GM12878 (cell line): ENCODE measurements around the gene PGR. TPM values are rescaled to one million over a fixed set of nuclear protein-coding genes. Genes with fewer than 3 reads are reported as not detected.

Experiments used
- ATAC-seq: fragments of 200-7000 bp; cut with Tn5 transposase; 3 replicates; pipeline ENCODE4 v1.9.1; 2020; ENCODE audit warnings: mild to moderate bottlenecking, moderate library complexity
- BruUV-seq: library from RNA; stranded (reverse); fragments of 400-500 nt; replicated peaks from 2 replicates; lab custom pipeline; 2021; lab: Mats Ljungman, UMichigan
- CTCF ChIA-PET: fragments of 300-600 bp; sonication (Branson Sonifier 250); formaldehyde crosslinking; extraction: SDS; loops from one replicate; lab custom pipeline; 2021; ENCODE audit warnings: inconsistent platforms; lab: Yijun Ruan, JAX
- POLR2A ChIA-PET: fragments of 350-600 bp; formaldehyde crosslinking; extraction: SDS; loops from one replicate; lab custom pipeline; 2021; ENCODE audit warnings: inconsistent platforms; lab: Charles Lee
- RAD21 ChIA-PET: fragments of 300-600 bp; sonication (Branson Sonifier 250); formaldehyde crosslinking; loops from one replicate; lab custom pipeline; 2023; ENCODE audit warnings: antibody characterized with exemption; ENCODE audit not compliant: unreplicated experiment; lab: Charles Lee
- SMC1A ChIA-PET: fragments of 300-600 bp; sonication (Branson Sonifier 250); formaldehyde crosslinking; loops from one replicate; lab custom pipeline; 2023; ENCODE audit not compliant: unreplicated experiment, uncharacterized antibody; lab: Charles Lee
- DNase-seq: peaks from one replicate; pipeline ENCODE4 v3.0.0-alpha.2; 2011; ENCODE audit warnings: low read depth, low spot score
- FAIRE-seq: peaks from 3 replicates; lab custom pipeline; 2011; peaks lifted over from hg19 to GRCh38; lab: Jason Lieb, UNC
- H2AFZ ChIP-seq: 2 replicates; pipeline ENCODE4 v1.6.0; 2011; ENCODE audit warnings: low read depth, low read length, control low read depth; ENCODE audit not compliant: control insufficient read depth
- H3K27ac ChIP-seq: 2 replicates; pipeline ENCODE4 v1.5.1; 2011; ENCODE audit warnings: control low read depth; ENCODE audit not compliant: control insufficient read depth, insufficient read depth
- H3K27me3 ChIP-seq, 2 experiments: replicated peaks in 1 of 2; 2 replicates each; pipeline versions ENCODE4 v1.6.0 to v1.6.1; 2011; ENCODE audit warnings: low read length in 1 of 2; ENCODE audit not compliant: control insufficient read depth in 2 of 2, insufficient read depth in 2 of 2
- H3K36me3 ChIP-seq, 2 experiments: 2 replicates each; pipeline ENCODE4 v1.5.1; 2011; ENCODE audit warnings: low read length in 1 of 2; ENCODE audit not compliant: control insufficient read depth in 2 of 2, insufficient read depth in 2 of 2
- H3K4me1 ChIP-seq: 2 replicates; pipeline ENCODE4 v1.6.1; 2011; ENCODE audit warnings: mild to moderate bottlenecking, low read length, moderate library complexity, mixed read lengths; ENCODE audit not compliant: control insufficient read depth, insufficient read depth
- H3K4me2 ChIP-seq: 2 replicates; pipeline ENCODE4 v1.6.0; 2011; ENCODE audit warnings: control low read depth; ENCODE audit not compliant: control insufficient read depth, insufficient read depth
- H3K4me3 ChIP-seq: fragments of 200-600 bp; sonication (generic); 2 replicates; pipeline ENCODE4 v1.5.1; 2016
- H3K79me2 ChIP-seq: 2 replicates; pipeline ENCODE4 v1.6.0; 2011; ENCODE audit warnings: low read length; ENCODE audit not compliant: control insufficient read depth, insufficient read depth
- H3K9ac ChIP-seq: 2 replicates; pipeline ENCODE4 v1.8.0; 2011; ENCODE audit warnings: low read length, control low read depth, mixed read lengths; ENCODE audit not compliant: control insufficient read depth, insufficient read depth
- H3K9me3 ChIP-seq: replicated peaks from 3 replicates; pipeline ENCODE4 v1.5.1; 2011; ENCODE audit warnings: mild to moderate bottlenecking, low read length; ENCODE audit not compliant: control insufficient read depth, insufficient read depth
- H4K20me1 ChIP-seq: 2 replicates; pipeline ENCODE4 v1.6.0; 2011; ENCODE audit not compliant: control insufficient read depth, insufficient read depth
- BACH1 ChIP-seq: fragments of 450-650 bp; IDR thresholded peaks from 2 replicates; pipeline ENCODE4 v1.6.1; 2017; ENCODE audit warnings: mild to moderate bottlenecking, borderline replicate concordance
- GABPA ChIP-seq: IDR thresholded peaks from 2 replicates; pipeline ENCODE4 v1.6.1; 2014; ENCODE audit warnings: antibody characterized with exemption, low read depth, mild to moderate bottlenecking, inconsistent platforms
- JUND ChIP-seq: IDR thresholded peaks from 2 replicates; pipeline ENCODE4 v1.6.1; 2012; ENCODE audit warnings: low read depth, mild to moderate bottlenecking, low read length, improper control_type of control experiment, moderate library complexity
- MTA3 ChIP-seq: IDR thresholded peaks from 2 replicates; pipeline ENCODE4 v1.6.1; 2012; ENCODE audit warnings: low read length, inconsistent platforms, borderline replicate concordance
- PML ChIP-seq: IDR thresholded peaks from 2 replicates; pipeline ENCODE4 v1.6.1; 2012; ENCODE audit warnings: low read length, inconsistent platforms
- RCOR1 ChIP-seq: conservative IDR thresholded peaks from 2 replicates; pipeline ENCODE4 v1.6.1; 2012; ENCODE audit warnings: low read depth, low read length, improper control_type of control experiment
- SMARCA5 ChIP-seq: fragments of 450-650 bp; IDR thresholded peaks from 2 replicates; pipeline ENCODE4 v1.6.1; 2017; ENCODE audit warnings: mild to moderate bottlenecking
- STAT1 ChIP-seq: fragments of 450-650 bp; conservative IDR thresholded peaks from 2 replicates; pipeline ENCODE4 v1.6.1; 2014; ENCODE audit warnings: antibody characterized with exemption, mild to moderate bottlenecking
- ZBTB40 ChIP-seq: fragments of 450-650 bp; IDR thresholded peaks from 2 replicates; pipeline ENCODE4 v1.6.1; 2016; ENCODE audit warnings: mild to moderate bottlenecking, moderate library complexity, borderline replicate concordance
- ZNF207 ChIP-seq: fragments of 450-650 bp; IDR thresholded peaks from 2 replicates; pipeline ENCODE4 v1.6.1; 2014; ENCODE audit warnings: antibody characterized with exemption, mild to moderate bottlenecking, borderline replicate concordance
- ZNF687 ChIP-seq: fragments of 450-650 bp; IDR thresholded peaks from 2 replicates; pipeline ENCODE4 v1.6.1; 2017; ENCODE audit warnings: mild to moderate bottlenecking, moderate library complexity
- ZSCAN29 ChIP-seq: fragments of 450-650 bp; IDR thresholded peaks from 2 replicates; pipeline ENCODE4 v1.6.1; 2017; ENCODE audit warnings: mild to moderate bottlenecking, moderate library complexity
- WGBS: methylation state at CpG from one replicate; pipeline ENCODE4 v1.1.6; 2016; ENCODE audit warnings: low lambda C conversion rate; ENCODE audit not compliant: insufficient replicate concordance, insufficient coverage; ENCODE audit errors: missing lambda C conversion rate; 5-methylcytosine and 5-hydroxymethylcytosine counted together
- in situ Hi-C: fragments of 300-500 bp; cut with MboI; formaldehyde crosslinking; loops from 9 replicates; pipeline ENCODE4 v1.14.3; 2018; ENCODE audit warnings: mixed read lengths
- intact Hi-C: fragments of 100-400 bp; cut with micrococcal nuclease; formaldehyde crosslinking; loops from one replicate; pipeline ENCODE4 v1.14.2; 2022; ENCODE audit not compliant: unreplicated experiment
- polyA plus RNA-seq, 11 experiments: library from polyadenylated mRNA; depleted of rRNA in 4 of 11; unstranded in 6 of 11; stranded (reverse) in 5 of 11; fragments of >200 nt; fragmentation: Nextera tagmentation in 4 of 11; fragmentation: Illumina TruSeq in 1 of 11; extraction: Ambion mirVana in 4 of 11; extraction: Trizol in 1 of 11; gene quantifications; 1 replicate in 1 of 11; 2 replicates in 10 of 11; pipeline versions ENCODE4 v1.2.1 to v1.2.3, GENCODE V29; 2011 to 2016; ENCODE audit warnings: inconsistent platforms in 2 of 11, missing spikeins in 2 of 11, low read depth in 1 of 11
- total RNA-seq, 4 experiments: library from RNA; depleted of rRNA in 3 of 4; stranded (reverse); fragments of >200 nt in 3 of 4; fragmentation: Illumina TruSeq in 1 of 4; extraction: Trizol in 1 of 4; gene quantifications; 2 replicates each; pipeline versions ENCODE4 v1.2.1 to v1.2.3, GENCODE V29; 2013 to 2021

Gene PGR
- total and polyA plus RNA-seq, 10 of the 15 experiments (the other 5 are each of a cell fraction or from before 2014, with no cell fraction given): 0.01 TPM; not detected in 9

- TF ChIP-seq ZNF687: no peak
- TF ChIP-seq JUND: no peak
These were observed 926 bp downstream of the PGR start (continued) for GRCh38 chr11:101128571-101129202.

GRCh38 chr11:101127699-101128570 is 1.7 kb downstream of the PGR start:
- WGBS: 19% methylated on average over 69 of the region's 93 CpGs
- DNase-seq: no peak
- in situ Hi-C loops: no loop called here
- TF ChIP-seq GABPA (no peak), SMARCA5 (no peak), ZNF207 (no peak), BACH1 (no peak), MTA3 (no peak), PML (no peak), RCOR1 (no peak), ZSCAN29 (no peak), ZBTB40 (no peak), STAT1 (no peak)

More at GRCh38 chr11:101127699-101128570, 1.7 kb downstream of the PGR start:
- no peaks in the 10 kb centered on the region for H3K4me1 ChIP-seq
- H3K27ac ChIP-seq: no peak overlapping the region
- H3K4me2 ChIP-seq: no peak overlapping the region
- POLR2A ChIA-PET: no interaction called here
- RAD21 ChIA-PET: no interaction called here
- no peaks in the 10 kb centered on the region for H3K79me2 ChIP-seq
- BruUV-seq: no TSS peak
- no peaks in the 10 kb centered on the region; the same call in 2 of the 3 replicates for H3K9me3 ChIP-seq
- no peak overlapping the region for H2AFZ ChIP-seq
- no peak overlapping the region for H3K4me3 ChIP-seq
- SMC1A ChIA-PET: no interaction called here
- peaks cover 5 to 28% of the 10 kb centered on the region in 2 experiments; a peak in 3 of 4 replicates for H3K27me3 ChIP-seq
- CTCF ChIA-PET: interaction anchor here (0.6 kb wide), 1 partner anchor 435 kb away, joined by 3 read pairs; no protein-coding TSS in a partner anchor
- no peak for FAIRE-seq
- no peak for ATAC-seq
- H3K36me3 ChIP-seq: no peaks in the 10 kb centered on the region
- no peaks in the 10 kb centered on the region for H4K20me1 ChIP-seq
- intact Hi-C loops: no loop called here
- H3K9ac ChIP-seq: no peak overlapping the region
